Liver (tissue), 9 donors: ENCODE measurements around the gene TMEM245. TPM values are rescaled to one million over a fixed set of nuclear protein-coding genes. Genes with fewer than 3 reads are reported as not detected.

Experiments used
- DNase-seq: peaks from one replicate; pipeline ENCODE4 v3.0.0-alpha.2; 2017; ENCODE audit warnings: low spot score
- H3K27ac ChIP-seq, 2 donors: one replicate each; pipeline ENCODE4 v1.7.0; 2013; ENCODE audit warnings: inconsistent platforms in 2 of 2, low read length in 2 of 2, control low read depth in 1 of 2, low read depth in 1 of 2, mild to moderate bottlenecking in 1 of 2
- H3K27me3 ChIP-seq, 4 donors: one replicate each; pipeline versions ENCODE4 v1.6.1 to v1.7.0; 2013; ENCODE audit warnings: low read length in 3 of 4, inconsistent platforms in 1 of 4, mild to moderate bottlenecking in 1 of 4, moderate library complexity in 1 of 4; ENCODE audit not compliant: control insufficient read depth in 4 of 4, insufficient read depth in 4 of 4
- H3K36me3 ChIP-seq, 4 donors: one replicate each; pipeline versions ENCODE4 v1.6.1 to v1.7.0; 2013; ENCODE audit warnings: low read length in 3 of 4, mild to moderate bottlenecking in 3 of 4, low read depth in 1 of 4, moderate library complexity in 1 of 4; ENCODE audit not compliant: control insufficient read depth in 4 of 4, insufficient read depth in 3 of 4
- H3K4me1 ChIP-seq, 4 donors: one replicate each; pipeline versions ENCODE4 v1.6.1 to v1.7.0; 2013; ENCODE audit warnings: low read length in 3 of 4, mild to moderate bottlenecking in 3 of 4, moderate library complexity in 1 of 4; ENCODE audit not compliant: control insufficient read depth in 4 of 4, insufficient read depth in 4 of 4
- H3K4me3 ChIP-seq, 3 donors: one replicate each; pipeline versions ENCODE4 v1.6.1 to v1.7.0; 2013; ENCODE audit warnings: low read length in 3 of 3, control low read depth in 1 of 3, low read depth in 1 of 3, mild to moderate bottlenecking in 1 of 3
- H3K9ac ChIP-seq, 2 donors: one replicate each; pipeline ENCODE4 v1.7.0; 2013; ENCODE audit warnings: low read length in 2 of 2, mild to moderate bottlenecking in 2 of 2, moderate library complexity in 2 of 2, control low read depth in 1 of 2, low read depth in 1 of 2
- H3K9me3 ChIP-seq, 4 donors: one replicate each; pipeline versions ENCODE4 v1.6.1 to v1.7.0; 2013; ENCODE audit warnings: low read length in 3 of 4; ENCODE audit not compliant: control insufficient read depth in 4 of 4
- EGR1 ChIP-seq, 2 donors: IDR thresholded peaks; 2 replicates each; pipeline ENCODE4 v1.6.1; 2016 to 2018; ENCODE audit warnings: antibody characterized with exemption in 2 of 2, low read depth in 2 of 2
- FOXA1 ChIP-seq: IDR thresholded peaks from 2 replicates; pipeline ENCODE4 v1.6.1; 2016; ENCODE audit warnings: antibody characterized with exemption
- FOXA2 ChIP-seq: IDR thresholded peaks from 2 replicates; pipeline ENCODE4 v1.6.1; 2016; ENCODE audit warnings: antibody characterized with exemption
- GABPA ChIP-seq, 2 donors: IDR thresholded peaks in 1 of 2; conservative IDR thresholded peaks in 1 of 2; 2 replicates each; pipeline ENCODE4 v1.6.1; 2016; ENCODE audit warnings: antibody characterized with exemption in 2 of 2, mild to moderate bottlenecking in 1 of 2, moderate library complexity in 1 of 2
- HNF4A ChIP-seq, 2 donors: conservative IDR thresholded peaks; 2 replicates each; pipeline ENCODE4 v1.6.1; 2016; ENCODE audit warnings: antibody characterized with exemption in 2 of 2, mild to moderate bottlenecking in 2 of 2
- HNF4G ChIP-seq: IDR thresholded peaks from 2 replicates; pipeline ENCODE4 v1.6.1; 2016; ENCODE audit warnings: antibody characterized with exemption
- JUND ChIP-seq, 2 donors: IDR thresholded peaks; 2 replicates each; pipeline ENCODE4 v1.6.1; 2016; ENCODE audit warnings: antibody characterized with exemption in 2 of 2
- NR2F2 ChIP-seq: IDR thresholded peaks from 2 replicates; pipeline ENCODE4 v1.6.1; 2016; ENCODE audit warnings: antibody characterized with exemption
- RAD21 ChIP-seq, 2 donors: IDR thresholded peaks; 2 replicates each; pipeline ENCODE4 v1.6.1; 2016; ENCODE audit warnings: antibody characterized with exemption in 2 of 2, mild to moderate bottlenecking in 2 of 2
- RXRA ChIP-seq, 2 donors: IDR thresholded peaks; 2 replicates each; pipeline ENCODE4 v1.6.1; 2017 to 2018; ENCODE audit warnings: antibody characterized with exemption in 2 of 2, mild to moderate bottlenecking in 1 of 2
- SP1 ChIP-seq: IDR thresholded peaks from 2 replicates; pipeline ENCODE4 v1.6.1; 2018; ENCODE audit warnings: antibody characterized with exemption, mild to moderate bottlenecking
- TAF1 ChIP-seq: conservative IDR thresholded peaks from 2 replicates; pipeline ENCODE4 v1.6.1; 2016; ENCODE audit warnings: antibody characterized with exemption, mild to moderate bottlenecking
- YY1 ChIP-seq: IDR thresholded peaks from 2 replicates; pipeline ENCODE4 v1.6.1; 2016; ENCODE audit warnings: antibody characterized with exemption, mild to moderate bottlenecking
- WGBS: extraction: QIAGEN DNeasy Blood & Tissue Kit; methylation state at CpG from one replicate; pipeline ENCODE4 v1.1.7; 2013; 5-methylcytosine and 5-hydroxymethylcytosine counted together
- polyA plus RNA-seq, 2 donors: library from polyadenylated mRNA; stranded (reverse) in 1 of 2; unstranded in 1 of 2; fragments of 200-250 nt in 1 of 2; fragments of >200 nt in 1 of 2; fragmentation: Nextera tagmentation in 1 of 2; extraction: Ambion mirVana in 1 of 2; gene quantifications; one replicate each; pipeline versions ENCODE4 v1.2.1 to v1.2.3, GENCODE V29; 2013 to 2015
- total RNA-seq, 2 donors: library from RNA; depleted of rRNA; stranded (reverse); fragments of >200 nt; gene quantifications; one replicate each; pipeline ENCODE4 v1.2.3, GENCODE V29; 2014
- TF ChIP-seq, protein P1 (sequence below): IDR thresholded peaks from 2 replicates; pipeline ENCODE4 v1.6.1; 2016; ENCODE audit warnings: antibody characterized with exemption
- TF ChIP-seq, protein P2 (sequence below): IDR thresholded peaks from 2 replicates; pipeline ENCODE4 v1.6.1; 2016; ENCODE audit warnings: antibody characterized with exemption, mild to moderate bottlenecking
- TF ChIP-seq, protein P3 (sequence below): IDR thresholded peaks from 2 replicates; pipeline ENCODE4 v1.6.1; 2016; ENCODE audit warnings: antibody characterized with exemption
- donor health status: healthy.
- donor health status: healthy.
- donor health status: healthy.
- donor health status: healthy.
- donor health status: healthy.

Gene TMEM245
- 10 to 100 TPM; 45.3 to 75.3 TPM for total RNA-seq
- polyA plus RNA-seq, result 10 to 100 TPM; 13.7 to 17.0 TPM

DNA sequence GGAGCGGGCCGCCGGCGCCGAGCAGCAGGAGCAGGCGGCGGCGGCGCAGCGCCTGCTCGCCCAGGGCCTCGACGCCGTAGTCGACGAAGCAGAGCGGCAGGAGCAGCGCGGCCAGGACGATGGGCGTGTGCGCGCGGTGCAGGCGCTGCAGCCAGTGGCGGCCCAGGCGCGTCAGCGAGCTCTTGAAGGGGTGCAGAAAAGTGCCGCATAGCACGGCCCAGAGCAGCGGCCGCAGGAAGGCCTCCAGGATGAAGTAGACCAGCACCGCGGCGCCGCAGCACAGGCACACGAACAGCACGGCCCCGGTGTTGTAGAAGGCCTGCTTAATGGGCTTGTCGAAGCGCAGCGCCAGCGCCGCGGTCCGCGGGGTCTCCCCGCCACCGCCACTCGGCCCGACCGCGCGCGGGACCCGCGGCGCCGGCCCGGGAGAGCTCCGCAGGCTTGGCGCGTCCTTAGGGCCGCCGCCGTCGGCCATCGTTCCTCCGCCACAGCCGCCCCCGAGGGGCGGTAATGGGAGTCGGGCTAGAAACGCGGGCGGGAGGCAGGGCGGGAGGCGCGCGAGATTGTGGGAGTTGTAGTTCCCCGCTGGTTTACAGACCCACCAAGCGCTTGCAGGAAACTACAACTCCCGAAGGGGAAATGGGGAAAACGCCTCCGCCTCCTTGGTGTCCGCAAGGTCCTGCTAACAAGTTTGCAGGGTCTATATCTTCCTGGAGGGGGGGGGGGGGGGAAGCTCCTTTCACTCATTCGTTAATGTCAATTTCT, at the start of gene TMEM245:
TMEM245 (minus strand) TSS at position 509 of the 765 bp plus-strand sequence; CDS start at position 475, 34 bp downstream.
- Histone ChIP-seq H3K4me3 (peak within 1 kb of the TSS; percentile 85 to 94 (median 91)), H3K27ac (peak within 1 kb of the TSS; percentile 92 to 93), H3K9ac (peak within 1 kb of the TSS; percentile 68 to 96), H3K4me1 (peaks cover 10 to 41% (median 33%) of the 10 kb centered on the region in 4 donors), H3K9me3 (no peaks in the 10 kb centered on the region), H3K36me3 (no peaks in the 10 kb centered on the region), H3K27me3 (no peaks in the 10 kb centered on the region)
- under 1% methylated on average over 88 of the region's 88 CpGs for WGBS
- DNase-seq, result peak; percentile 92
- TF ChIP-seq GABPA (IDR thresholded peaks at IDR 0.05 in 1 of 2, conservative IDR thresholded peaks at IDR 0.05 in 1 of 2), result peak; percentile 42 to 59
- TF ChIP-seq FOXA2, result no peak
- TF ChIP-seq, protein P1, sequence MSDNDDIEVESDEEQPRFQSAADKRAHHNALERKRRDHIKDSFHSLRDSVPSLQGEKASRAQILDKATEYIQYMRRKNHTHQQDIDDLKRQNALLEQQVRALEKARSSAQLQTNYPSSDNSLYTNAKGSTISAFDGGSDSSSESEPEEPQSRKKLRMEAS, result no peak
- TF ChIP-seq FOXA1, result no peak
- TF ChIP-seq, protein P2, sequence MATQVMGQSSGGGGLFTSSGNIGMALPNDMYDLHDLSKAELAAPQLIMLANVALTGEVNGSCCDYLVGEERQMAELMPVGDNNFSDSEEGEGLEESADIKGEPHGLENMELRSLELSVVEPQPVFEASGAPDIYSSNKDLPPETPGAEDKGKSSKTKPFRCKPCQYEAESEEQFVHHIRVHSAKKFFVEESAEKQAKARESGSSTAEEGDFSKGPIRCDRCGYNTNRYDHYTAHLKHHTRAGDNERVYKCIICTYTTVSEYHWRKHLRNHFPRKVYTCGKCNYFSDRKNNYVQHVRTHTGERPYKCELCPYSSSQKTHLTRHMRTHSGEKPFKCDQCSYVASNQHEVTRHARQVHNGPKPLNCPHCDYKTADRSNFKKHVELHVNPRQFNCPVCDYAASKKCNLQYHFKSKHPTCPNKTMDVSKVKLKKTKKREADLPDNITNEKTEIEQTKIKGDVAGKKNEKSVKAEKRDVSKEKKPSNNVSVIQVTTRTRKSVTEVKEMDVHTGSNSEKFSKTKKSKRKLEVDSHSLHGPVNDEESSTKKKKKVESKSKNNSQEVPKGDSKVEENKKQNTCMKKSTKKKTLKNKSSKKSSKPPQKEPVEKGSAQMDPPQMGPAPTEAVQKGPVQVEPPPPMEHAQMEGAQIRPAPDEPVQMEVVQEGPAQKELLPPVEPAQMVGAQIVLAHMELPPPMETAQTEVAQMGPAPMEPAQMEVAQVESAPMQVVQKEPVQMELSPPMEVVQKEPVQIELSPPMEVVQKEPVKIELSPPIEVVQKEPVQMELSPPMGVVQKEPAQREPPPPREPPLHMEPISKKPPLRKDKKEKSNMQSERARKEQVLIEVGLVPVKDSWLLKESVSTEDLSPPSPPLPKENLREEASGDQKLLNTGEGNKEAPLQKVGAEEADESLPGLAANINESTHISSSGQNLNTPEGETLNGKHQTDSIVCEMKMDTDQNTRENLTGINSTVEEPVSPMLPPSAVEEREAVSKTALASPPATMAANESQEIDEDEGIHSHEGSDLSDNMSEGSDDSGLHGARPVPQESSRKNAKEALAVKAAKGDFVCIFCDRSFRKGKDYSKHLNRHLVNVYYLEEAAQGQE, result peak; percentile 54
- peak; percentile 94 for TF ChIP-seq YY1
- peak; percentile 31 to 43 for TF ChIP-seq JUND (IDR thresholded peaks at IDR 0.05)
- TF ChIP-seq EGR1 (IDR thresholded peaks at IDR 0.05; ENCODE audit: low read depth in 2 of 2), result peak; percentile 44 to 70
- peak; percentile 29 to 35 for TF ChIP-seq RAD21 (IDR thresholded peaks at IDR 0.05)
- peak; percentile 26 for TF ChIP-seq TAF1
- peak; percentile 79 for TF ChIP-seq SP1
- TF ChIP-seq RXRA (IDR thresholded peaks at IDR 0.05), result peak in 1 of 2 donors; percentile 43
- no peak for TF ChIP-seq HNF4G
- peak; percentile 40 for TF ChIP-seq NR2F2
- TF ChIP-seq HNF4A (conservative IDR thresholded peaks at IDR 0.05), result peak in 1 of 2 donors; percentile 24

DNA sequence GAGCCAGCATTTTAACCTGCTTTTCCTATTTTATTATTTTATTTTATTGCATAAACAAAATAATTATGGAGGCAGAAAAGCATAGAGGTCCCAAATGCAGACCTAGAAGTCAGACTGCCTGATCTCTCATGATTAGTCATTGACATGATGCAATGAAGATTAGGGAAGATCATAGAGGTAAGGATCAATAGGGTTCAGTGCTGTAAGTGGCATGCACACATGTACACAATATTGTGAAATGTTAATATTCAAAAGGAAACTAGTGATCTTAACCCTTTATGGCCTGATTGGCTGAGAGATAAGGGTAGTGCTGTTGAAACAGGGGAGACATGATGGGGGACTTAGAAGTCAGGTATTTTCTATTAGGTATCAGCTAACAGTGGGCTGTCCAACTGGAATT, 48.4 kb upstream of the TMEM245 start:
- peaks cover 0 to 6% (median 3%) of the 10 kb centered on the region in 4 donors for H3K4me1 ChIP-seq
- TF ChIP-seq, protein P2, result no peak
- TF ChIP-seq GABPA (IDR thresholded peaks at IDR 0.05 in 1 of 2, conservative IDR thresholded peaks at IDR 0.05 in 1 of 2) (no peak), JUND (IDR thresholded peaks at IDR 0.05) (peak; percentile 54 to 64), SP1 (peak; percentile 20), HNF4A (conservative IDR thresholded peaks at IDR 0.05) (peak; percentile 19 to 27), FOXA2 (no peak), RAD21 (IDR thresholded peaks at IDR 0.05) (peak in 1 of 2 donors; percentile 18), RXRA (IDR thresholded peaks at IDR 0.05) (peak; percentile 49 to 61)
- TF ChIP-seq, protein P3, sequence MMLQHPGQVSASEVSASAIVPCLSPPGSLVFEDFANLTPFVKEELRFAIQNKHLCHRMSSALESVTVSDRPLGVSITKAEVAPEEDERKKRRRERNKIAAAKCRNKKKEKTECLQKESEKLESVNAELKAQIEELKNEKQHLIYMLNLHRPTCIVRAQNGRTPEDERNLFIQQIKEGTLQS, result peak; percentile 84
- no peak overlapping the region for H3K4me3 ChIP-seq
- no peaks in the 10 kb centered on the region for H3K36me3 ChIP-seq
- H3K9me3 ChIP-seq, result no peaks in the 10 kb centered on the region
- no peak overlapping the region for H3K27ac ChIP-seq
- DNase-seq, result no peak
- no peak overlapping the region for H3K9ac ChIP-seq
- peaks cover 0 to 4% (median 2%) of the 10 kb centered on the region in 4 donors for H3K27me3 ChIP-seq
